Immature natural killer cell (primary cell): ENCODE data around the gene SWSAP1. TPM values are rescaled to one million over a fixed set of nuclear protein-coding genes. Genes with fewer than 3 reads are reported as not detected.

ENCODE experiments used
- DNase-seq, 3 donors: peaks; one replicate each; pipeline ENCODE4 v3.0.0; 2022; ENCODE audit warnings: mixed read lengths in 1 of 3
- H3K27ac Mint-ChIP-seq, 6 donors: one replicate each; pipeline ENCODE4 v1.8.0; 2020; ENCODE audit warnings: mixed read lengths in 6 of 6, mild to moderate bottlenecking in 5 of 6, inconsistent platforms in 4 of 6, moderate library complexity in 3 of 6
- H3K27me3 Mint-ChIP-seq, 3 donors: one replicate each; pipeline ENCODE4 v1.8.0; 2020 to 2021; ENCODE audit warnings: low read depth in 3 of 3, mild to moderate bottlenecking in 3 of 3, mixed read lengths in 3 of 3, moderate library complexity in 3 of 3, inconsistent platforms in 1 of 3
- H3K36me3 Mint-ChIP-seq, 3 donors: one replicate each; pipeline ENCODE4 v1.8.0; 2020; ENCODE audit warnings: mixed read lengths in 3 of 3, inconsistent platforms in 2 of 3, mild to moderate bottlenecking in 2 of 3
- H3K4me1 Mint-ChIP-seq, 2 donors: one replicate each; pipeline ENCODE4 v1.8.0; 2020; ENCODE audit warnings: inconsistent platforms in 2 of 2, mild to moderate bottlenecking in 2 of 2, mixed read lengths in 2 of 2, moderate library complexity in 1 of 2
- H3K4me3 Mint-ChIP-seq, 5 donors: one replicate each; pipeline ENCODE4 v1.8.0; 2020; ENCODE audit warnings: mild to moderate bottlenecking in 5 of 5, mixed read lengths in 5 of 5, inconsistent platforms in 3 of 5, moderate library complexity in 3 of 5
- H3K9me3 Mint-ChIP-seq, 6 donors: one replicate each; pipeline ENCODE4 v1.8.0; 2020; ENCODE audit warnings: mild to moderate bottlenecking in 6 of 6, mixed read lengths in 6 of 6, inconsistent platforms in 4 of 6, moderate library complexity in 3 of 6
- polyA plus RNA-seq, 3 donors: library from polyadenylated mRNA; unstranded; fragments of 300-500 nt; fragmentation: Illumina TruSeq; gene quantifications; one replicate each; pipeline ENCODE4 v1.2.3, GENCODE V29; 2021

The SWSAP1 gene
- polyA plus RNA-seq, 3 donors from 2014 or later, result 7.0 to 8.7 (median 8.3) TPM

DNA sequence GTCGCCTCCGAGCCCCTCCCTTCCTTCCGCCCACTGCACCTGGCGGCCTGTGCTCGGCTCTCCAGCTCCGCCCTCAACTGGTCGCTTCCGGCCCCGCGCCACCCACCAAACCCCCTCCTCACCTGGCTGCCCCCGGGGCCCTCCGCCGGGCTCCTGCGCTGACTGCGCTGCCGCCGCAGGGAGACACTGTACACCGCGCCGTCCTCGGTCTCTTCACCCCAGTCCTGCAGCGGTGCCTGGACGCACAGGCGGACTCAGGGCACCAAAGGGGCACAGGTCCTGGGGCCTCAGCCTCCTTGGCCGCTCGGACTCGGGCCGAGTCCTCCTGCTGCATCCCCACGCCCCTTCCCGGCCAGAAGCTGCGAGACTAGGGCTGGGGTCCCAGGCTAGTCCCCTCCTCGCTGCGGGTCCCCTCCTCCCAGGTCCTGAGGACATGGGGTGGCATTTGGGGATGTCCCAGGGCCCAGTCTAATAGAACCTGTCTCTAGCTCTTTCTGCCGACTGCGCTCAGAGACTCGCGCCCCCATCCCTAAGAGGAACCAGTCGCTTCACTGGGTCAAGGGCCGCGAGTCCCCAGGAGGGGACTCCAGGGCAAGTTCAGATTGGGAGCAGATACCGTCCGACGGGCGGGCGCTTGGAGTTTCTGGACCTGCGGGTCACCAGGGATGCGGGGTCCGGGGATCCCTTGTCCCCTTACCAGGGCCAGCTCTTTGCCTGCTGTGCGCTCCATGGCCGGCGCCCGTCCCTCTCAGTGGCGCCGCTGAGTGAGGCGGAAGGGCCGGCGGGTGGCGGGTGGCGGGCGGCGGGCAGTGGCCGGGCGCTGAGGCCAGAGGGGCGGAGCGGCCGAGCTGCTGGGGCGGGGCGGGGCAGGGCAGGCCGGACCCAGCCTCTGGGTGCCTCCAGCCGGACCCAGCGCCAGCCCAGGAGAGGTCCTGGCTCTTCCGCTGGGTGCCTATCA is 44.4 kb downstream of the SWSAP1 start, which contains the start of gene RGL3:
TSS of gene RGL3 (minus strand) at position 766 of the 958 bp plus-strand sequence. CDS start at position 730, 36 bp downstream.
- no peaks in the 10 kb centered on the region for H3K36me3 Mint-ChIP-seq
- peak within 1 kb of the TSS in 4 of 5 donors; percentile 30 to 66 (median 50) for H3K4me3 Mint-ChIP-seq
- no peak within 1 kb of the TSS for H3K27ac Mint-ChIP-seq
- H3K4me1 Mint-ChIP-seq, result peaks cover 30 to 31% of the 10 kb centered on the region in 2 donors
- H3K9me3 Mint-ChIP-seq, result no peaks in the 10 kb centered on the region
- peaks cover 15 to 20% (median 17%) of the 10 kb centered on the region in 3 donors for H3K27me3 Mint-ChIP-seq
- no peak for DNase-seq

DNA sequence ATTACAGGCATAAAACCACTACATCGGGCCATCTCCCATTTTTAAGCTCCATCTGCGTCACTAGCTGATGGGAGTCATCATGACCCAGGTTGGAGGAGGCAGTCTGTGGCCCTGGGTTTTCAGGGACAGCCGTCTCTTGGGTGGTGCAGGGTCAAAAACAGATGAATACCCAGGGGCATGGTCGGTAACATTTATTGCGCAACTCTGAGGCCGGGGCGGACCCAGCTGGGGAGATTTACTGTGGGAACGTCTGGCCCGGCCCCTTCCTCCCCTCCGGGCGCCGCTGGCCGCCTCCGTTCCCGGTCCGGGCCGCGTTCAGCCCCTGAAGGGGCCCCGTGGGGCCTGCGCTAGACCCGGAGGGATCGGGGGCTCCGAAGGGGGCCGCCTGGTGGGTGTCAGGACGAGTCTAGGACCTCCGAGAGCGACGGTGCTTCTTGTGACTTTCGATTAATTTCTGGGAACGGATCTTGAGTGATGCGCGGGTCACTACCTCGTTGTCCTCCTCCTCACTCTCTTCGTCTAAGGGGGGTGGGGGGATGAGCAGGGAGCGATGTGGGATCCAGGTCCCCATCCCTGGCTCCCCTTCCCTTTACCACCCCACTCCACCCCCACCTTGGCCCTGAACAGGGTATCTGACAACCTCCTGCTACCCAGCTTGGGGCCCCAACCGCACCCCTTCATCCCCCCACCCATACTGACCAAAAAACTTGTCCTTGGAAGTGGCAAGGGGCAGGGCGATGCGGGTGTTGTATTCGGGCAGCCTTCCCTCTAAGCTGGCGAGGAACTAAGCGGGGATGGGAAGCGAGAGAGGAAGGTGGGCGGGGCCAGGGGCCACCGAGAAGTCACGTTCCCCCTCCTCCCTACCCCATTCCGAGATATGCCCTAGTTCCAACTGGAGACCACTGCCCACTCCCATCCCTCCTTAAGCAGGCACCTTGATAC is 46.2 kb downstream of the SWSAP1 start:
- peaks cover 30 to 31% of the 10 kb centered on the region in 2 donors for H3K4me1 Mint-ChIP-seq
- H3K9me3 Mint-ChIP-seq, result no peaks in the 10 kb centered on the region
- peaks cover 17 to 25% (median 20%) of the 10 kb centered on the region in 3 donors for H3K27me3 Mint-ChIP-seq
- no peak overlapping the region for H3K27ac Mint-ChIP-seq
- no peaks in the 10 kb centered on the region for H3K36me3 Mint-ChIP-seq
- H3K4me3 Mint-ChIP-seq, result peak overlapping the region; percentile 69 to 86 (median 83)
- no peak for DNase-seq

DNA sequence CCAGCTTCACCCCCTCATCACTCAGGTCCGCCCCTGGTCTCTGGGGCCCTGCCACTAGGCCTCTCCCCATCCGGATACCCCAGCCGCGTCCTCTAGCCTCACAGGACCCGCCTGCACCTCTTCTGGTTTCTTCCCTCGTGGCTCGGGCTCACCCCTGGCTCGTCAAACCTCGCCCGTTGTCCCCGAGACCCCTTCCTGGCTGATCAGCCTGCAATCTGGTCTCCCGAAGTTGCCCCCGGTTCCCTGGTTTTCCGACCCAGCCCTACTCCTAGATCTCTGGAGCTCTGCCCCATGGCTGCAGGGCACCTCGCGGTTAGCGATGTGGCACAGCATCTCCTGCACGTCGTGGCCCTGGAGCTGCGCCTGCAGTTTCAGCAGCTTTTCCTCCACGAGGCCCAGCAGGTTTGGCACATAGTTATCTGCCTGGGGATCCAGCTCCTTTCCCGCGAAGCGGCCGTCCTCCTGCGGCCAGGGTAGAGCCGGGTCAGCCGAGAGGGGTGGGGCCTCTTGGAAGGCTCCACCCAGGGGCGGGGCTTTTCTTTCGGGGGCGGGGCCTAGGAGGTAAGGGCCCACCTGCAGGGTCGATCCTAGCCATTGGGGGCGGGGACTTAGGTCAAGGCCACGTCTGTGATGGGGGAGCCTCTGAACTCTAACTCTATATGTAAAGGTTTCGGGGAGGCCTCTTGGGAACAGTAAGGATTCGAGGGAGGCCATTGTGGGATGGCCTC is 47.1 kb downstream of the SWSAP1 start:
- Mint-ChIP-seq H3K4me1 (peaks cover 30 to 31% of the 10 kb centered on the region in 2 donors), H3K27me3 (peaks cover 17 to 25% (median 18%) of the 10 kb centered on the region in 3 donors)
- DNase-seq, result peak; percentile 44 to 49 (median 49)

DNA sequence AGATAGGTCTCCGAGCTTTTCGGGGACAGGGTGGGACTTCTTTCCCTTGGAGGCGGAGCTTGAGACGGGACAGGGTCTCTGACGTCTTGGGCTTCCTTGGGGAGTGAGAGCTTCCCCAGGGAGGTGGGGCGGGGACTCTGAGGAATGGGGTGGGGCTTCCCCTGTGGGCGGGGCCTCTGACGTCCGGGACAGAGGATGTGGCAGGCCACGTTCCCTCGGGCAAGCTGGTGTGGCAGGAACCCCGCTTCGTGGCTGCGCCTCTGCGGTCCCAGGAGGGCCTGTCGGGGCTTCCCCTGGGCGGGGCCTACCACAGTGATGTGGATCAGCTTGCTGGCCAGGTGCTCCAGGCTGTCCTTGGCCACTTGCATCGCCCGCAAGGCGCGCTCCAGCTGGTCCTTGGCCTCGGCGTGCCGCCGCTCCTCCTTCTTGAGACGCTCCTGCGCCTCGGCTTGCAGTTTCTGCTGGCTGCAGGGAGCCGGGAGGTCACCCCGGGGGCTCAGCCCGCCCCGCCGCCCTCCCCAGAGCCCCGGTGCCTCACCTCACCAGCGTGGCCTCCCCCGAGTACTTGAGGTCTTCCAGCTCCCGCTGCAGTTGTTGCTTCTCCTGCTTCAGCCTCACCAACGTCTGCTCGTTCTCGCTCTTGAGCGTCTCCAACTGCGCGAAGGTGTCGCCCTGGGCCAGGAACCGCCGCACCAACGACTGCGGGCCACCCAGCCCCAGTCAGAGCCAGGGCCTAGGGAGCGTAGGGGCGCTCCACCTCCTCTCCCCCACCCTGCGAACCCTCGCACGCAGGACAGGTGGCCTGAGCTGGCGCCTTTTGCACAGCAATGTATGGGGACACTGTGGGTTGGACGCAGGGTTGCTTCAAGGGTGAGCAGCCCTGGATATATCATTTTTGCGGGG is 47.9 kb downstream of the SWSAP1 start:
- Mint-ChIP-seq H3K9me3 (no peaks in the 10 kb centered on the region), H3K4me1 (peaks cover 30 to 31% of the 10 kb centered on the region in 2 donors), H3K27me3 (peaks cover 15 to 25% (median 16%) of the 10 kb centered on the region in 3 donors), H3K36me3 (no peaks in the 10 kb centered on the region), H3K4me3 (peak overlapping the region; percentile 77 to 87 (median 84)), H3K27ac (peak overlapping the region in 3 of 6 donors; percentile 10 to 75 (median 34))
- DNase-seq, result peak; percentile 69 to 76 (median 75)

More for the DNA sequence above, 47.1 kb downstream of the SWSAP1 start:
- no peaks in the 10 kb centered on the region for H3K36me3 Mint-ChIP-seq
- H3K27ac Mint-ChIP-seq, result peak overlapping the region in 4 of 6 donors; percentile 10 to 75 (median 46)
- no peaks in the 10 kb centered on the region for H3K9me3 Mint-ChIP-seq
- peak overlapping the region; percentile 69 to 86 (median 83) for H3K4me3 Mint-ChIP-seq

DNA sequence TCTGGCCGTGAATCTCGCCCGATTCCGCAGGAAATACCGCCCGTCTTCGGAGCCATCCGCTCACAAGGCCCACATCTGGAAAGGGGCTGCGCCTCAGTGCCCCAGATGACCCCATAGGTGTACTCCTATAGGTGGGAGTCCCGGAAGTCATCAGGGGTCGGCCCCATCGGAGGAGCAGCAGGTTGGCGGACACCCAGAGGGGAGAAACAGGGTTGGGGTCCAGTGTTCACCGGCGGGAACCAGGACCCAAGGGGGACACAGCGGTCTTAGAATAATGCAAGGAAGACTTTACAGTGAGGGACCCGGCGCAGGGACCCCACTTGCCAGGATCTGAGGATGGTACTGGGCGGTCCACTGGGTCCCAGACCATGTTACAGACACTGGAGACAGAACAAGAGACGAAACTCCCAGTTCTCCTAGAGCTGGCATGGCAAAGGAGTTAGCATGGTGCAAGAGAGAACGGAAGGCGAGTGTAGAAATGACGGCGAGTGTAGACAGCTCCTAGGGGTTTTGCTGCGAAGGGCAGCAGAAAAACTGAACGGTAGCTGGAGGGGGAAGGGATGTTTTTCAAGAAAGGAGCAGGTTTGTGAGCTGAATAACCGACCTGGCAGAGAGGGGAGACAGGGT is 48.8 kb downstream of the SWSAP1 start:
- peaks cover 30 to 31% of the 10 kb centered on the region in 2 donors for H3K4me1 Mint-ChIP-seq
- H3K27ac Mint-ChIP-seq, result peak overlapping the region in 1 of 6 donors; percentile 53
- no peaks in the 10 kb centered on the region for H3K9me3 Mint-ChIP-seq
- H3K27me3 Mint-ChIP-seq, result peaks cover 14 to 26% (median 16%) of the 10 kb centered on the region in 3 donors
- DNase-seq, result no peak
- peak overlapping the region; percentile 77 to 87 (median 84) for H3K4me3 Mint-ChIP-seq
- no peaks in the 10 kb centered on the region for H3K36me3 Mint-ChIP-seq

DNA sequence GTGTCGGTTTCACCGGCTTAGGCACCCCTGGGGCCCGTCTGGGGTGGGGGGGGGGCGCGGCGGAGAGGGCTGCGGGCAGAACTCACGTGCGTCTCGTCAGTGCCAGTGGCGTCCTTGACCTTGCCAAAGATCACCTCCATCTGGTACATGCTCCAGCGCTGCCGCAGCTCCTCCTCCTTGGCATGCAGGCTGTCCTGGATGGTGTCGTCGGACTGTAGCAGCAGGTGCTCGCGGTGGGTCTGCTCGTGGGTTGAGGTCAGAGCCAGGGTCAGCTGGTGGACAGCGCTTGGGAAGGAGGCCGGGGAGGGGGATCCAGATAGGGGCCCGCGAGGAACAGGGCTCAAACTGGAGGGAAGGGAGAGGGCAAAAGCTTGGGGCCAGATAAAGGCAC is 49.3 kb downstream of the SWSAP1 start:
- Mint-ChIP-seq H3K4me3 (no peak overlapping the region), H3K27me3 (peaks cover 15 to 24% (median 16%) of the 10 kb centered on the region in 3 donors), H3K27ac (no peak overlapping the region), H3K4me1 (peaks cover 30 to 31% of the 10 kb centered on the region in 2 donors), H3K36me3 (no peaks in the 10 kb centered on the region), H3K9me3 (no peaks in the 10 kb centered on the region)
- no peak for DNase-seq

Other genes starting within 250 kb of the SWSAP1 start
- gene SPC24, start 218.9 kb upstream of the SWSAP1 start, polyA plus RNA-seq, result under 1 TPM in 2 of 3 donors, not detected in 1; 0.08 to 0.96 TPM
- under 1 TPM in 2 of 3 donors, not detected in 1; 0.08 to 0.57 TPM for gene KANK2, start 177.1 kb upstream of the SWSAP1 start, polyA plus RNA-seq
- gene ANGPTL8, start 135.0 kb upstream of the SWSAP1 start, polyA plus RNA-seq, result not detected
- gene DOCK6, start 112.1 kb upstream of the SWSAP1 start, polyA plus RNA-seq, result not detected
- not detected for gene TSPAN16, start 78.5 kb upstream of the SWSAP1 start, polyA plus RNA-seq
- 1 to 10 TPM; 1.6 to 2.9 (median 2.2) TPM for gene RAB3D, start 35.0 kb upstream of the SWSAP1 start, polyA plus RNA-seq
- 10 to 100 TPM; 73.3 to 91.2 (median 81.4) TPM for gene TMEM205, start 28.4 kb upstream of the SWSAP1 start, polyA plus RNA-seq
- 10 to 100 TPM; 26.5 to 32.4 (median 28.8) TPM for gene CCDC159, start 28.1 kb upstream of the SWSAP1 start, polyA plus RNA-seq
- gene PLPPR2, start 19.2 kb upstream of the SWSAP1 start, polyA plus RNA-seq, result 1 to 10 TPM; 1.2 to 2.7 (median 1.8) TPM
- gene EPOR, start 9.6 kb downstream of the SWSAP1 start, polyA plus RNA-seq, result 1 to 10 TPM; 3.6 to 5.8 (median 5.4) TPM
- gene RGL3, start 44.6 kb downstream of the SWSAP1 start, polyA plus RNA-seq, result not detected
- gene ODAD3, start 60.5 kb downstream of the SWSAP1 start, polyA plus RNA-seq, result not detected
- gene PRKCSH, start 61.0 kb downstream of the SWSAP1 start, polyA plus RNA-seq, result 10 to 100 TPM; 13.7 to 75.6 (median 28.4) TPM
- not detected for gene ELAVL3, start 106.4 kb downstream of the SWSAP1 start, polyA plus RNA-seq
- gene ZNF653, start 131.2 kb downstream of the SWSAP1 start, polyA plus RNA-seq, result 1 to 10 TPM in 2 of 3 donors, under 1 TPM in 1; 0.78 to 3.3 (median 1.1) TPM
- 10 to 100 TPM; 25.6 to 29.4 (median 26.2) TPM for gene ECSIT, start 154.5 kb downstream of the SWSAP1 start, polyA plus RNA-seq
- gene CNN1, start 164.2 kb downstream of the SWSAP1 start, polyA plus RNA-seq, result not detected
- 100 to 1,000 TPM in 1 of 3 donors, 10 to 100 TPM in 2; 88.4 to 102 (median 98.3) TPM for gene ELOF1, start 184.6 kb downstream of the SWSAP1 start, polyA plus RNA-seq
- 10 to 100 TPM; 10.9 to 14.0 (median 13.9) TPM for gene ACP5, start 203.0 kb downstream of the SWSAP1 start, polyA plus RNA-seq
- gene ZNF627, start 222.8 kb downstream of the SWSAP1 start, polyA plus RNA-seq, result 1 to 10 TPM; 6.1 to 9.6 (median 6.9) TPM